ENCODE measurements around the gene SLC35G6. TPM values are rescaled to one million over a fixed set of nuclear protein-coding genes. Genes with fewer than 3 reads are reported as not detected.

Gene SLC35G6
- total and polyA plus RNA-seq, 2 experiments from 2014 or later: 0.16 TPM; not detected in 1

GRCh38 chr17:7442142-7442541, 39.1 kb upstream of the SLC35G6 start:
- Histone ChIP-seq H3K9me2 (ENCODE audit: insufficient read depth) (no peaks in the 10 kb centered on the region), H3K79me2 (replicated peaks; ENCODE audit: insufficient read depth) (no peaks in the 10 kb centered on the region), H3K27me3 (ENCODE audit: insufficient read depth) (peaks cover 57% of the 10 kb centered on the region), H3F3A (replicated peaks; ENCODE audit: low read depth) (peaks cover 51% of the 10 kb centered on the region), H3K4me2 (peak overlapping the region; percentile 76; the same call in 1 of the 2 replicates), H3K4me1 (ENCODE audit: insufficient read depth) (peaks cover 42% of the 10 kb centered on the region), H2AFZ (no peak overlapping the region), H3K27ac (ENCODE audit: low read depth) (no peak overlapping the region), H3K36me3 (ENCODE audit: insufficient read depth) (no peaks in the 10 kb centered on the region), H4K20me1 (replicated peaks; ENCODE audit: insufficient read depth) (peaks cover 3% of the 10 kb centered on the region; the same call in 1 of the 2 replicates), H3K4me3 (no peak overlapping the region)
- Mint-ChIP-seq H3K27ac (no peak overlapping the region), H3K4me3 (peak overlapping the region; percentile 96; the same call in 1 of the 3 replicates), H3K36me3 (ENCODE audit: low read depth) (no peaks in the 10 kb centered on the region; the same call in 2 of the 3 replicates), H3K27me3 (ENCODE audit: insufficient read depth, low read depth, poor library complexity) (peaks cover 49% of the 10 kb centered on the region), H3K9me3 (no peaks in the 10 kb centered on the region), H3K4me1 (peaks cover 44% of the 10 kb centered on the region)
- no peak for TF ChIP-seq POLR2AphosphoS5 (IDR thresholded peaks at IDR 0.05; ENCODE audit: low read depth)
- DNase-seq (ENCODE audit: low spot score): no peak
- ATAC-seq: no peak

DNA sequence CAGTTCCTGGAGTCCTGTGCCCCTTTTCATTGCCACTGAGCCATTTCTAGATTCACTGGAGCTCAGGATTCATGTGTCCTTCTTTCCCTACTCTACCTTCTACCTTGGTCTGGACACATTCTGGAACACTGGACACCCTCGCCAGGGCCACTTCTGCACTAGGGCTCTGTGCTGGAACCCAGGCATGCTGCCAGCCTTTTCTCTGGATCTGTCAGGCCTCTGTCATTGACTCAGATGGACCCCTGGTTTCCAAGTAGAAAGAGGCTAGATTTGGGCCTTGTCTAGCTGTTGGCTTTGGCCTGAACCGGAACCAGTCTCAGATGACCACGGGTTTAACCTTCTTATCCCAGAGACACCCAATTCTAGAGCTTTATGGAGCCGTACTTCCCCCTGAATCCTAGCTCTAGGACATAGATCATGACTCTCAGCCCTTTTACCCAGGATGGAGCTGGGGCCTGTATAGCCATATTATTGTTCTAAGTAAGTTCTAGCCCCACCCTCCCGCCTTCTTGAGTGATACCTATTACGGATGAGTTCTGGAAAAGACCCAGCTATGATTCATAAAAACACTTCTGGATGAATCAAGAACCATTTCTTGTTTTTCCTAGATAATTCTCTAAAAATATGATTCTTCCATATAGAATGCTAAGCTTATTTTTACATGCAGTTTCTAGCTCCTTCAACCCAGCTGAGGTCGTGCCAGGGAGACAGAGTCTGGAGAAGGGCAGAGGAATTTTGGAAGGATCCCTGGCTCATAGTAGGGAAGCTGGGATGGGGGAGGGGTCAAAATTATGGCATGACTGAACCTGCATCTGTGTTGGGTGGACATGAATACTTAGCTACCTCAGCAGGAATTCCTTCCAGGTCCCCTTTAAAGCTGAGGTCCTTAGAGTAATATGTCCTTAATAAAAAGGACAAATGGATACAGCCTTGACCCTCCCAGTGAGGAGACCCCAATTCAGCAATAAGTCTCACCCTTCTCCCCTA, 37.5 kb upstream of the SLC35G6 start:
- Histone ChIP-seq H3K9me2 (ENCODE audit: insufficient read depth) (no peaks in the 10 kb centered on the region), H2AFZ (no peak overlapping the region), H3K79me2 (replicated peaks; ENCODE audit: insufficient read depth) (no peaks in the 10 kb centered on the region), H3K27ac (ENCODE audit: low read depth) (no peak overlapping the region), H3F3A (replicated peaks; ENCODE audit: low read depth) (peaks cover 39% of the 10 kb centered on the region), H3K4me2 (peak overlapping the region; percentile 99), H3K36me3 (ENCODE audit: insufficient read depth) (no peaks in the 10 kb centered on the region), H3K4me3 (peak overlapping the region; percentile 90; the same call in 1 of the 2 replicates), H4K20me1 (replicated peaks; ENCODE audit: insufficient read depth) (peaks cover 3% of the 10 kb centered on the region; the same call in 1 of the 2 replicates), H3K4me1 (ENCODE audit: insufficient read depth) (peaks cover 44% of the 10 kb centered on the region), H3K27me3 (ENCODE audit: insufficient read depth) (peaks cover 49% of the 10 kb centered on the region)
- Mint-ChIP-seq H3K9me3 (no peaks in the 10 kb centered on the region; the same call in 2 of the 3 replicates), H3K36me3 (ENCODE audit: low read depth) (peaks cover 5% of the 10 kb centered on the region; the same call in 2 of the 3 replicates), H3K27me3 (ENCODE audit: insufficient read depth, low read depth, poor library complexity) (peaks cover 48% of the 10 kb centered on the region), H3K4me1 (peaks cover 38% of the 10 kb centered on the region), H3K4me3 (peak overlapping the region; percentile 91; the same call in 2 of the 3 replicates), H3K27ac (no peak overlapping the region)
- ATAC-seq (no peak), DNase-seq (ENCODE audit: low spot score) (no peak)
- TF ChIP-seq JUNB (IDR thresholded peaks at IDR 0.05; ENCODE audit: unreplicated experiment) (no peak), ETS1 (IDR thresholded peaks at IDR 0.05) (no peak)
- TF ChIP-seq, protein P1, sequence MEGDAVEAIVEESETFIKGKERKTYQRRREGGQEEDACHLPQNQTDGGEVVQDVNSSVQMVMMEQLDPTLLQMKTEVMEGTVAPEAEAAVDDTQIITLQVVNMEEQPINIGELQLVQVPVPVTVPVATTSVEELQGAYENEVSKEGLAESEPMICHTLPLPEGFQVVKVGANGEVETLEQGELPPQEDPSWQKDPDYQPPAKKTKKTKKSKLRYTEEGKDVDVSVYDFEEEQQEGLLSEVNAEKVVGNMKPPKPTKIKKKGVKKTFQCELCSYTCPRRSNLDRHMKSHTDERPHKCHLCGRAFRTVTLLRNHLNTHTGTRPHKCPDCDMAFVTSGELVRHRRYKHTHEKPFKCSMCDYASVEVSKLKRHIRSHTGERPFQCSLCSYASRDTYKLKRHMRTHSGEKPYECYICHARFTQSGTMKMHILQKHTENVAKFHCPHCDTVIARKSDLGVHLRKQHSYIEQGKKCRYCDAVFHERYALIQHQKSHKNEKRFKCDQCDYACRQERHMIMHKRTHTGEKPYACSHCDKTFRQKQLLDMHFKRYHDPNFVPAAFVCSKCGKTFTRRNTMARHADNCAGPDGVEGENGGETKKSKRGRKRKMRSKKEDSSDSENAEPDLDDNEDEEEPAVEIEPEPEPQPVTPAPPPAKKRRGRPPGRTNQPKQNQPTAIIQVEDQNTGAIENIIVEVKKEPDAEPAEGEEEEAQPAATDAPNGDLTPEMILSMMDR (conservative IDR thresholded peaks at IDR 0.05; ENCODE audit: low read depth in 2 of 2): no peak

Data from GM23338 (cell line).